H9 (cell line): Measurements from ENCODE around the gene KCNJ14. TPM values are rescaled to one million over a fixed set of nuclear protein-coding genes. Genes with fewer than 3 reads are reported as not detected.

Experiments used
- DNase-seq: peaks from one replicate; pipeline ENCODE4 v3.0.0-alpha.2; 2017
- H2AFZ ChIP-seq: one replicate; pipeline ENCODE4 v1.6.1; 2013; ENCODE audit warnings: mild to moderate bottlenecking, low read length, control low read depth, moderate library complexity
- H2AK5ac ChIP-seq: 2 replicates; pipeline ENCODE4 v1.6.1; 2013; ENCODE audit warnings: low read length, control low read depth, mixed read lengths; ENCODE audit not compliant: insufficient read length
- H2BK120ac ChIP-seq: one replicate; pipeline ENCODE4 v1.6.1; 2013; ENCODE audit warnings: low read depth, mild to moderate bottlenecking, low read length, control low read depth, inconsistent platforms; ENCODE audit not compliant: poor library complexity, severe bottlenecking
- H2BK12ac ChIP-seq: 2 replicates; pipeline ENCODE4 v1.6.1; 2013; ENCODE audit warnings: low read length, control low read depth, mixed read lengths, low read depth; ENCODE audit not compliant: insufficient read length
- H2BK15ac ChIP-seq: 2 replicates; pipeline ENCODE4 v1.6.1; 2013; ENCODE audit warnings: low read depth, low read length, control low read depth
- H2BK20ac ChIP-seq: one replicate; pipeline ENCODE4 v1.6.1; 2013; ENCODE audit warnings: low read depth, mild to moderate bottlenecking, low read length, control low read depth, inconsistent platforms; ENCODE audit not compliant: poor library complexity, severe bottlenecking
- H2BK5ac ChIP-seq: 2 replicates; pipeline ENCODE4 v1.6.1; 2013; ENCODE audit warnings: low read length, control low read depth, mixed read lengths; ENCODE audit not compliant: insufficient read length
- H3K14ac ChIP-seq: 2 replicates; pipeline ENCODE4 v1.6.1; 2013; ENCODE audit warnings: low read length, control low read depth; ENCODE audit not compliant: insufficient read depth
- H3K18ac ChIP-seq: 2 replicates; pipeline ENCODE4 v1.6.1; 2013; ENCODE audit warnings: low read depth, mild to moderate bottlenecking, mixed read lengths, low read length, control low read depth; ENCODE audit not compliant: insufficient read length
- H3K23ac ChIP-seq: 2 replicates; pipeline ENCODE4 v1.6.1; 2013; ENCODE audit warnings: low read length, control low read depth, mixed read lengths, low read depth; ENCODE audit not compliant: insufficient read length
- H3K23me2 ChIP-seq: 2 replicates; pipeline ENCODE4 v1.6.1; 2013; ENCODE audit warnings: low read depth, mild to moderate bottlenecking, mixed read lengths, low read length, control low read depth; ENCODE audit not compliant: insufficient read length, poor library complexity, severe bottlenecking
- H3K27ac ChIP-seq: 2 replicates; pipeline ENCODE4 v1.5.1; 2013; ENCODE audit warnings: low read length, control low read depth, mixed read lengths, low read depth; ENCODE audit not compliant: insufficient read length
- H3K27me3 ChIP-seq: 2 replicates; pipeline ENCODE4 v1.6.1; 2013; ENCODE audit warnings: low read length, control low read depth, inconsistent platforms; ENCODE audit not compliant: insufficient read depth
- H3K4ac ChIP-seq: 2 replicates; pipeline ENCODE4 v1.6.1; 2013; ENCODE audit warnings: low read depth, mild to moderate bottlenecking, control low read depth, inconsistent platforms, low read length, moderate library complexity
- H3K4me1 ChIP-seq: 2 replicates; pipeline ENCODE4 v1.6.1; 2013; ENCODE audit warnings: low read length, control low read depth, inconsistent platforms; ENCODE audit not compliant: insufficient read depth
- H3K4me2 ChIP-seq: 2 replicates; pipeline ENCODE4 v1.6.1; 2013; ENCODE audit warnings: low read length, control low read depth, mixed read lengths; ENCODE audit not compliant: insufficient read length, insufficient read depth
- H3K56ac ChIP-seq: 2 replicates; pipeline ENCODE4 v1.6.1; 2013; ENCODE audit warnings: low read depth, mild to moderate bottlenecking, mixed read lengths, low read length, control low read depth; ENCODE audit not compliant: insufficient read length
- H3K79me1 ChIP-seq: 2 replicates; pipeline ENCODE4 v1.6.1; 2013; ENCODE audit warnings: low read depth, mild to moderate bottlenecking, moderate library complexity, low read length, control low read depth, inconsistent platforms; ENCODE audit not compliant: insufficient read depth, poor library complexity, severe bottlenecking
- H3K79me2 ChIP-seq: 2 replicates; pipeline ENCODE4 v1.6.1; 2013; ENCODE audit warnings: low read length, control low read depth, inconsistent platforms; ENCODE audit not compliant: insufficient read depth
- H3K9ac ChIP-seq: 2 replicates; pipeline ENCODE4 v1.6.1; 2013; ENCODE audit warnings: low read length, control low read depth, mixed read lengths; ENCODE audit not compliant: insufficient read length; ENCODE audit errors: extremely low read depth
- H3K9me3 ChIP-seq: one replicate; pipeline ENCODE4 v1.6.1; 2013; ENCODE audit warnings: low read depth, low read length, inconsistent platforms; ENCODE audit not compliant: control insufficient read depth
- H3T11ph ChIP-seq: one replicate; pipeline ENCODE4 v1.6.1; 2013; ENCODE audit warnings: mild to moderate bottlenecking, low read length, control low read depth, inconsistent platforms
- H4K20me1 ChIP-seq: one replicate; pipeline ENCODE4 v1.6.1; 2013; ENCODE audit not compliant: control insufficient read depth, insufficient read length, insufficient read depth
- H4K5ac ChIP-seq: 2 replicates; pipeline ENCODE4 v1.6.1; 2013; ENCODE audit warnings: low read depth, mild to moderate bottlenecking, mixed read lengths, low read length, control low read depth; ENCODE audit not compliant: insufficient read length
- H4K8ac ChIP-seq: replicated peaks from 2 replicates; pipeline ENCODE4 v1.6.1; 2013; ENCODE audit warnings: low read length, control low read depth, mixed read lengths, low read depth; ENCODE audit not compliant: insufficient read length
- H4K91ac ChIP-seq: 2 replicates; pipeline ENCODE4 v1.6.1; 2013; ENCODE audit warnings: low read depth, mild to moderate bottlenecking, moderate library complexity, mixed read lengths, low read length, control low read depth; ENCODE audit not compliant: insufficient read length
- H3K27ac Mint-ChIP-seq, 3 experiments: 2 replicates in 2 of 3; 3 replicates in 1 of 3; pipeline ENCODE4 v1.8.0; 2020 to 2021; ENCODE audit warnings: mixed read lengths in 3 of 3, mild to moderate bottlenecking in 1 of 3, moderate library complexity in 1 of 3
- H3K27me3 Mint-ChIP-seq: 2 replicates; pipeline ENCODE4 v1.8.0; 2021; ENCODE audit warnings: low read depth, mild to moderate bottlenecking, moderate library complexity, mixed read lengths
- H3K36me3 Mint-ChIP-seq, 3 experiments: 2 replicates in 2 of 3; 3 replicates in 1 of 3; pipeline ENCODE4 v1.8.0; 2020 to 2021; ENCODE audit warnings: low read depth in 3 of 3, mixed read lengths in 3 of 3; ENCODE audit not compliant: insufficient read depth in 1 of 3
- H3K4me1 Mint-ChIP-seq, 2 experiments: 2 replicates each; pipeline ENCODE4 v1.8.0; 2020; ENCODE audit warnings: mixed read lengths in 2 of 2
- H3K4me3 Mint-ChIP-seq, 2 experiments: 2 replicates in 1 of 2; 3 replicates in 1 of 2; pipeline ENCODE4 v1.8.0; 2020 to 2021; ENCODE audit warnings: mild to moderate bottlenecking in 2 of 2, mixed read lengths in 2 of 2, moderate library complexity in 1 of 2
- H3K9me3 Mint-ChIP-seq, 2 experiments: 2 replicates in 1 of 2; 3 replicates in 1 of 2; pipeline ENCODE4 v1.8.0; 2020; ENCODE audit warnings: mild to moderate bottlenecking in 2 of 2, mixed read lengths in 2 of 2, moderate library complexity in 1 of 2
- WGBS: extraction: QIAGEN DNeasy Blood & Tissue Kit; methylation state at CpG from one replicate; pipeline ENCODE4 v1.1.7; 2013; ENCODE audit warnings: missing lambda C conversion rate, low lambda C conversion rate, mixed read lengths; ENCODE audit not compliant: insufficient read length; ENCODE audit errors: extremely low coverage; 5-methylcytosine and 5-hydroxymethylcytosine counted together
- total RNA-seq: library from RNA; stranded (reverse); gene quantifications from 2 replicates; pipeline ENCODE4 v1.2.1, GENCODE V29; 2021
- TF ChIP-seq, protein P1 (sequence below): fragments of 200-600 bp; sonication (generic); conservative IDR thresholded peaks from 3 replicates; pipeline ENCODE4 v1.8.0; 2021; ENCODE audit warnings: antibody characterized with exemption, mild to moderate bottlenecking

KCNJ14 gene
- total RNA-seq, 1 experiment from 2014 or later, result 1.2 TPM

DNA sequence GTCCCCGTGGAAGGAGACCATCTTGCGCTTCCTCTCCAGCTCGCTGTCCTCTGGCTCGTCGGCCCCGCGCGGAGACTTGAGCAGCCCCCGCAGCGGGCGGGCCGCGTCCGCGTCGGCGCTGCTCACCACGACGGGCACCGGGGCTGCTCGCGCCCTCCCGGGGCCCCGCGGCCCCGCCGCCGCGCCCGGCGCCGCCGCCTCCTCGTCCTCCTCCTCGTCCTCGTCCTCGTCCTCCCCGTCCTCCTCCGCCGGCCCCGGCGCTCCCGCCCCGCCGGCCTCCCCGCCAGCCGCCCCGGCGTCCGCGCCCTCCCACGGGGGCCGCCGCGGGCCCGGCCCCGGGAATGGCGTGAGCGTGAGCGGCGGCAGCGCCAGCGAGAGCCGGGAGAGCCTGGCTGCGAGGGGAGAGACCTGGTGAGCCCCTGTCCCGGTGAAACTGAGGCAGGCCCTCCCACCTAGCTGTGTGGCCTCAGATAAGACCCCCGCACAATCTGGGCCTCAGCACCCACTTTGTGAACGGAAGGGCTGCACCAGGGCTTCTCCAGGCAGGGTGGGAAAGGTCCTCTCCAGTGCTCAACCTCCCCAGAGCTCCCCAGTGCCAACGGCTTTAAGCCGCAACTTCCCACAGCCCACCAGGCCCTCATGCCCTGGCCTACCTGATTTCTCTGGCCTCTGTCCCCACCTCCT lies 38.5 kb downstream of the KCNJ14 start:
- Histone ChIP-seq H3K56ac (no peak overlapping the region), H2BK20ac (no peak overlapping the region), H3K79me2 (no peaks in the 10 kb centered on the region), H4K91ac (no peak overlapping the region), H3K14ac (peak overlapping the region; percentile 94), H4K20me1 (no peaks in the 10 kb centered on the region), H2AK5ac (no peak overlapping the region), H3K23ac (no peak overlapping the region), H3K27ac (no peak overlapping the region), H3K4ac (no peak overlapping the region), H3K4me1 (no peaks in the 10 kb centered on the region), H3K9ac (peak overlapping the region; percentile 57), H2BK120ac (no peak overlapping the region), H2BK5ac (no peak overlapping the region), H2BK15ac (no peak overlapping the region; the same call in 1 of the 2 replicates), H3K27me3 (no peaks in the 10 kb centered on the region), H3K18ac (peak overlapping the region; percentile 2), H3K4me2 (peak overlapping the region; percentile 55), H3T11ph (no peak overlapping the region), H3K9me3 (no peaks in the 10 kb centered on the region), H4K8ac (no peak overlapping the region), H2AFZ (no peak overlapping the region), H3K79me1 (no peaks in the 10 kb centered on the region), H4K5ac (no peak overlapping the region), H2BK12ac (no peak overlapping the region), H3K23me2 (peaks cover 8% of the 10 kb centered on the region)
- Mint-ChIP-seq H3K27ac (no peak overlapping the region), H3K4me3 (peak overlapping the region; percentile 65 to 82), H3K4me1 (peaks cover 24 to 36% of the 10 kb centered on the region in 2 experiments), H3K36me3 (peaks cover 0 to 6% (median 0%) of the 10 kb centered on the region in 3 experiments; a peak in 4 of 7 replicates), H3K9me3 (no peaks in the 10 kb centered on the region; a peak in 2 of 5 replicates), H3K27me3 (peaks cover 17% of the 10 kb centered on the region)
- TF ChIP-seq, protein P1, sequence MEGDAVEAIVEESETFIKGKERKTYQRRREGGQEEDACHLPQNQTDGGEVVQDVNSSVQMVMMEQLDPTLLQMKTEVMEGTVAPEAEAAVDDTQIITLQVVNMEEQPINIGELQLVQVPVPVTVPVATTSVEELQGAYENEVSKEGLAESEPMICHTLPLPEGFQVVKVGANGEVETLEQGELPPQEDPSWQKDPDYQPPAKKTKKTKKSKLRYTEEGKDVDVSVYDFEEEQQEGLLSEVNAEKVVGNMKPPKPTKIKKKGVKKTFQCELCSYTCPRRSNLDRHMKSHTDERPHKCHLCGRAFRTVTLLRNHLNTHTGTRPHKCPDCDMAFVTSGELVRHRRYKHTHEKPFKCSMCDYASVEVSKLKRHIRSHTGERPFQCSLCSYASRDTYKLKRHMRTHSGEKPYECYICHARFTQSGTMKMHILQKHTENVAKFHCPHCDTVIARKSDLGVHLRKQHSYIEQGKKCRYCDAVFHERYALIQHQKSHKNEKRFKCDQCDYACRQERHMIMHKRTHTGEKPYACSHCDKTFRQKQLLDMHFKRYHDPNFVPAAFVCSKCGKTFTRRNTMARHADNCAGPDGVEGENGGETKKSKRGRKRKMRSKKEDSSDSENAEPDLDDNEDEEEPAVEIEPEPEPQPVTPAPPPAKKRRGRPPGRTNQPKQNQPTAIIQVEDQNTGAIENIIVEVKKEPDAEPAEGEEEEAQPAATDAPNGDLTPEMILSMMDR, result no peak
- DNase-seq, result no peak
- WGBS, result no CpG with 5 or more reads among the region's 70 CpGs
